MM.1S (cell line): ENCODE data around the gene HDAC9.

Source experiments
- CTCF ChIP-seq: fragments of 300-600 bp; sonication (generic); IDR thresholded peaks from 2 replicates; pipeline ENCODE4 v1.5.1; 2016; ENCODE audit warnings: antibody characterized with exemption, low read length, mixed read lengths
- EZH2 ChIP-seq: fragments of 300-600 bp; sonication (generic); optimal IDR thresholded peaks from 2 replicates; pipeline ENCODE3; 2017; ENCODE audit warnings: low read depth, mild to moderate bottlenecking, antibody characterized with exemption, low read length, mixed read lengths
- EZH2phosphoT487 ChIP-seq: fragments of 300-600 bp; sonication (generic); IDR thresholded peaks from 2 replicates; pipeline ENCODE4 v1.6.1; 2018; ENCODE audit warnings: antibody characterized with exemption, low read length

- no peak for TF ChIP-seq CTCF
- no peak for TF ChIP-seq EZH2
- TF ChIP-seq EZH2phosphoT487, result no peak
Measured at GRCh38 chr7:18806177-18806576, 310.6 kb downstream of the HDAC9 start.
